ENCODE measurements around the gene PHLPP2.
"Not testable (repeated sequence)": the region's sequence is repeated elsewhere in the genome, so short reads cannot be mapped to it uniquely, and the experiment has no call there.

PHLPP2 gene

GRCh38 chr16:71625113-71625850, 99.2 kb downstream of the PHLPP2 start:
- Histone ChIP-seq H3K27ac (ENCODE audit: low read length) (no peak overlapping the region), H3K27me3 (ENCODE audit: control insufficient read depth, insufficient read depth, low read length) (no peaks in the 10 kb centered on the region), H3K36me3 (ENCODE audit: control insufficient read depth, insufficient read depth, low read length) (0 out of 2 replicates have a peak, but pooled peaks cover 4% of the 10 kb centered on the region), H3K9me3 (ENCODE audit: control insufficient read depth, insufficient read depth, low read length) (no peaks in the 10 kb centered on the region), H3K4me3 (ENCODE audit: low read length) (peak overlapping the region; percentile 69; the same call in 1 of the 2 replicates), H3K4me1 (ENCODE audit: control insufficient read depth, insufficient read depth, low read length) (peaks cover 7% of the 10 kb centered on the region)
- DNase-seq (ENCODE audit: low read depth, low spot score): no peak
- 100% methylated on average over 3 of the region's 7 CpGs for WGBS (ENCODE audit: insufficient coverage, insufficient read length)

- Histone ChIP-seq H3K27me3 (ENCODE audit: control insufficient read depth, insufficient read depth, low read length) (no peaks in the 10 kb centered on the region), H3K9me3 (ENCODE audit: control insufficient read depth, insufficient read depth, low read length) (no peaks in the 10 kb centered on the region), H3K27ac (ENCODE audit: low read length) (no peak overlapping the region), H3K4me3 (ENCODE audit: low read length) (no peak overlapping the region), H3K4me1 (ENCODE audit: control insufficient read depth, insufficient read depth, low read length) (peaks cover 3% of the 10 kb centered on the region), H3K36me3 (ENCODE audit: control insufficient read depth, insufficient read depth, low read length) (no peaks in the 10 kb centered on the region)
- DNase-seq (ENCODE audit: low read depth, low spot score): no peak
- WGBS (ENCODE audit: insufficient coverage, insufficient read length): no CpG with 5 or more reads among the region's 3 CpGs
Observed at GRCh38 chr16:71623597-71623996, 100.9 kb downstream of the PHLPP2 start.

GRCh38 chr16:71622088-71622487, 102.4 kb downstream of the PHLPP2 start:
- Histone ChIP-seq H3K9me3 (ENCODE audit: control insufficient read depth, insufficient read depth, low read length) (no peaks in the 10 kb centered on the region), H3K4me3 (ENCODE audit: low read length) (no peak overlapping the region), H3K36me3 (ENCODE audit: control insufficient read depth, insufficient read depth, low read length) (no peaks in the 10 kb centered on the region), H3K27me3 (ENCODE audit: control insufficient read depth, insufficient read depth, low read length) (no peaks in the 10 kb centered on the region), H3K27ac (ENCODE audit: low read length) (no peak overlapping the region), H3K4me1 (ENCODE audit: control insufficient read depth, insufficient read depth, low read length) (peaks cover 3% of the 10 kb centered on the region; the same call in 1 of the 2 replicates)
- no peak for DNase-seq (ENCODE audit: low read depth, low spot score)

GRCh38 chr16:71618429-71618828, 106.1 kb downstream of the PHLPP2 start:
- WGBS (ENCODE audit: insufficient coverage, insufficient read length): no CpG with 5 or more reads among the region's 4 CpGs
- H3K4me3 ChIP-seq (ENCODE audit: low read length): no peak overlapping the region
- H3K27ac ChIP-seq (ENCODE audit: low read length): no peak overlapping the region

GRCh38 chr16:71614956-71615355, 109.5 kb downstream of the PHLPP2 start:
- not testable (repeated sequence) for H3K36me3 ChIP-seq (ENCODE audit: control insufficient read depth, insufficient read depth, low read length); H3K27ac ChIP-seq (ENCODE audit: low read length); H3K4me3 ChIP-seq (ENCODE audit: low read length); H3K9me3 ChIP-seq (ENCODE audit: control insufficient read depth, insufficient read depth, low read length); H3K4me1 ChIP-seq (ENCODE audit: control insufficient read depth, insufficient read depth, low read length); DNase-seq (ENCODE audit: low read depth, low spot score); H3K27me3 ChIP-seq (ENCODE audit: control insufficient read depth, insufficient read depth, low read length)
- no CpG with 5 or more reads among the region's 8 CpGs for WGBS (ENCODE audit: insufficient coverage, insufficient read length)

More at GRCh38 chr16:71618429-71618828, 106.1 kb downstream of the PHLPP2 start:
- Histone ChIP-seq H3K4me1 (ENCODE audit: control insufficient read depth, insufficient read depth, low read length) (no peaks in the 10 kb centered on the region), H3K27me3 (ENCODE audit: control insufficient read depth, insufficient read depth, low read length) (no peaks in the 10 kb centered on the region), H3K9me3 (ENCODE audit: control insufficient read depth, insufficient read depth, low read length) (no peaks in the 10 kb centered on the region), H3K36me3 (ENCODE audit: control insufficient read depth, insufficient read depth, low read length) (no peaks in the 10 kb centered on the region)
- DNase-seq (ENCODE audit: low read depth, low spot score): no peak

- H3K4me1 ChIP-seq (ENCODE audit: control insufficient read depth, insufficient read depth, low read length): no peaks in the 10 kb centered on the region; the same call in 1 of the 2 replicates
- no peaks in the 10 kb centered on the region for H3K36me3 ChIP-seq (ENCODE audit: control insufficient read depth, insufficient read depth, low read length)
- no peaks in the 10 kb centered on the region for H3K9me3 ChIP-seq (ENCODE audit: control insufficient read depth, insufficient read depth, low read length)
- DNase-seq (ENCODE audit: low read depth, low spot score): peak; percentile 70
- H3K27me3 ChIP-seq (ENCODE audit: control insufficient read depth, insufficient read depth, low read length): no peaks in the 10 kb centered on the region
- no peak overlapping the region for H3K4me3 ChIP-seq (ENCODE audit: low read length)
- no CpG with 5 or more reads among the region's 19 CpGs for WGBS (ENCODE audit: insufficient coverage, insufficient read length)
- H3K27ac ChIP-seq (ENCODE audit: low read length): no peak overlapping the region
Observed at GRCh38 chr16:71610936-71611871, 113.3 kb downstream of the PHLPP2 start.

- no CpG with 5 or more reads among the region's 4 CpGs for WGBS (ENCODE audit: insufficient coverage, insufficient read length)
Observed at GRCh38 chr16:71610447-71610846, 114.1 kb downstream of the PHLPP2 start.

GRCh38 chr16:71609066-71609465, 115.4 kb downstream of the PHLPP2 start:
- DNase-seq (ENCODE audit: low read depth, low spot score): no peak
- Histone ChIP-seq H3K27ac (ENCODE audit: low read length) (no peak overlapping the region), H3K27me3 (ENCODE audit: control insufficient read depth, insufficient read depth, low read length) (no peaks in the 10 kb centered on the region), H3K4me1 (ENCODE audit: control insufficient read depth, insufficient read depth, low read length) (no peaks in the 10 kb centered on the region; the same call in 1 of the 2 replicates), H3K9me3 (ENCODE audit: control insufficient read depth, insufficient read depth, low read length) (no peaks in the 10 kb centered on the region), H3K4me3 (ENCODE audit: low read length) (no peak overlapping the region), H3K36me3 (ENCODE audit: control insufficient read depth, insufficient read depth, low read length) (no peaks in the 10 kb centered on the region)
- WGBS (ENCODE audit: insufficient coverage, insufficient read length): no CpG with 5 or more reads among the region's 2 CpGs

More at GRCh38 chr16:71610447-71610846, 114.1 kb downstream of the PHLPP2 start:
- Histone ChIP-seq H3K4me1 (ENCODE audit: control insufficient read depth, insufficient read depth, low read length) (no peaks in the 10 kb centered on the region; the same call in 1 of the 2 replicates), H3K27me3 (ENCODE audit: control insufficient read depth, insufficient read depth, low read length) (no peaks in the 10 kb centered on the region), H3K27ac (ENCODE audit: low read length) (no peak overlapping the region), H3K36me3 (ENCODE audit: control insufficient read depth, insufficient read depth, low read length) (no peaks in the 10 kb centered on the region), H3K9me3 (ENCODE audit: control insufficient read depth, insufficient read depth, low read length) (no peaks in the 10 kb centered on the region), H3K4me3 (ENCODE audit: low read length) (no peak overlapping the region)
- DNase-seq (ENCODE audit: low read depth, low spot score): no peak

- no peak overlapping the region for H3K4me3 ChIP-seq (ENCODE audit: low read length)
- WGBS (ENCODE audit: insufficient coverage, insufficient read length): no CpG with 5 or more reads among the region's 8 CpGs
- no peaks in the 10 kb centered on the region for H3K4me1 ChIP-seq (ENCODE audit: control insufficient read depth, insufficient read depth, low read length)
- H3K36me3 ChIP-seq (ENCODE audit: control insufficient read depth, insufficient read depth, low read length): no peaks in the 10 kb centered on the region
- H3K27ac ChIP-seq (ENCODE audit: low read length): no peak overlapping the region
- H3K9me3 ChIP-seq (ENCODE audit: control insufficient read depth, insufficient read depth, low read length): no peaks in the 10 kb centered on the region
- no peaks in the 10 kb centered on the region for H3K27me3 ChIP-seq (ENCODE audit: control insufficient read depth, insufficient read depth, low read length)
- no peak for DNase-seq (ENCODE audit: low read depth, low spot score)
Observed at GRCh38 chr16:71600822-71601221, 123.7 kb downstream of the PHLPP2 start.

- not testable (repeated sequence) for H3K4me1 ChIP-seq (ENCODE audit: control insufficient read depth, insufficient read depth, low read length); DNase-seq (ENCODE audit: low read depth, low spot score); H3K27me3 ChIP-seq (ENCODE audit: control insufficient read depth, insufficient read depth, low read length); H3K36me3 ChIP-seq (ENCODE audit: control insufficient read depth, insufficient read depth, low read length); H3K4me3 ChIP-seq (ENCODE audit: low read length); H3K27ac ChIP-seq (ENCODE audit: low read length); H3K9me3 ChIP-seq (ENCODE audit: control insufficient read depth, insufficient read depth, low read length)
- WGBS (ENCODE audit: insufficient coverage, insufficient read length): no CpG with 5 or more reads among the region's 2 CpGs
Observed at GRCh38 chr16:71598426-71598825, 126.1 kb downstream of the PHLPP2 start.

Data from iPS DF 6.9 (cell line).